GM12878 (cell line): ENCODE results near the gene DLX6. TPM values are rescaled to one million over a fixed set of nuclear protein-coding genes. Genes with fewer than 3 reads are reported as not detected.

Experiments
- ATAC-seq: fragments of 200-7000 bp; cut with Tn5 transposase; 3 replicates; pipeline ENCODE4 v1.9.1; 2020; ENCODE audit warnings: mild to moderate bottlenecking, moderate library complexity
- BruUV-seq: library from RNA; stranded (reverse); fragments of 400-500 nt; replicated peaks from 2 replicates; lab custom pipeline; 2021; lab: Mats Ljungman, UMichigan
- CTCF ChIA-PET: fragments of 300-600 bp; sonication (Branson Sonifier 250); formaldehyde crosslinking; extraction: SDS; loops from one replicate; lab custom pipeline; 2021; ENCODE audit warnings: inconsistent platforms; lab: Yijun Ruan, JAX
- POLR2A ChIA-PET: fragments of 350-600 bp; formaldehyde crosslinking; extraction: SDS; loops from one replicate; lab custom pipeline; 2021; ENCODE audit warnings: inconsistent platforms; lab: Charles Lee
- RAD21 ChIA-PET: fragments of 300-600 bp; sonication (Branson Sonifier 250); formaldehyde crosslinking; loops from one replicate; lab custom pipeline; 2023; ENCODE audit warnings: antibody characterized with exemption; ENCODE audit not compliant: unreplicated experiment; lab: Charles Lee
- SMC1A ChIA-PET: fragments of 300-600 bp; sonication (Branson Sonifier 250); formaldehyde crosslinking; loops from one replicate; lab custom pipeline; 2023; ENCODE audit not compliant: unreplicated experiment, uncharacterized antibody; lab: Charles Lee
- DNase-seq: peaks from one replicate; pipeline ENCODE4 v3.0.0-alpha.2; 2011; ENCODE audit warnings: low read depth, low spot score
- FAIRE-seq: peaks from 3 replicates; lab custom pipeline; 2011; peaks lifted over from hg19 to GRCh38; lab: Jason Lieb, UNC
- H2AFZ ChIP-seq: 2 replicates; pipeline ENCODE4 v1.6.0; 2011; ENCODE audit warnings: low read depth, low read length, control low read depth; ENCODE audit not compliant: control insufficient read depth
- H3K27ac ChIP-seq: 2 replicates; pipeline ENCODE4 v1.5.1; 2011; ENCODE audit warnings: control low read depth; ENCODE audit not compliant: control insufficient read depth, insufficient read depth
- H3K27me3 ChIP-seq, 2 experiments: replicated peaks in 1 of 2; 2 replicates each; pipeline versions ENCODE4 v1.6.0 to v1.6.1; 2011; ENCODE audit warnings: low read length in 1 of 2; ENCODE audit not compliant: control insufficient read depth in 2 of 2, insufficient read depth in 2 of 2
- H3K36me3 ChIP-seq, 2 experiments: 2 replicates each; pipeline ENCODE4 v1.5.1; 2011; ENCODE audit warnings: low read length in 1 of 2; ENCODE audit not compliant: control insufficient read depth in 2 of 2, insufficient read depth in 2 of 2
- H3K4me1 ChIP-seq: 2 replicates; pipeline ENCODE4 v1.6.1; 2011; ENCODE audit warnings: mild to moderate bottlenecking, low read length, moderate library complexity, mixed read lengths; ENCODE audit not compliant: control insufficient read depth, insufficient read depth
- H3K4me2 ChIP-seq: 2 replicates; pipeline ENCODE4 v1.6.0; 2011; ENCODE audit warnings: control low read depth; ENCODE audit not compliant: control insufficient read depth, insufficient read depth
- H3K4me3 ChIP-seq: fragments of 200-600 bp; sonication (generic); 2 replicates; pipeline ENCODE4 v1.5.1; 2016
- H3K79me2 ChIP-seq: 2 replicates; pipeline ENCODE4 v1.6.0; 2011; ENCODE audit warnings: low read length; ENCODE audit not compliant: control insufficient read depth, insufficient read depth
- H3K9ac ChIP-seq: 2 replicates; pipeline ENCODE4 v1.8.0; 2011; ENCODE audit warnings: low read length, control low read depth, mixed read lengths; ENCODE audit not compliant: control insufficient read depth, insufficient read depth
- H3K9me3 ChIP-seq: replicated peaks from 3 replicates; pipeline ENCODE4 v1.5.1; 2011; ENCODE audit warnings: mild to moderate bottlenecking, low read length; ENCODE audit not compliant: control insufficient read depth, insufficient read depth
- H4K20me1 ChIP-seq: 2 replicates; pipeline ENCODE4 v1.6.0; 2011; ENCODE audit not compliant: control insufficient read depth, insufficient read depth
- CHD1 ChIP-seq: IDR thresholded peaks from 2 replicates; pipeline ENCODE4 v1.6.1; 2012; ENCODE audit warnings: low read depth, low read length, improper control_type of control experiment
- IKZF1 ChIP-seq: fragments of 450-650 bp; conservative IDR thresholded peaks from 2 replicates; pipeline ENCODE4 v1.6.1; 2017; ENCODE audit warnings: antibody characterized with exemption, mild to moderate bottlenecking
- NRF1 ChIP-seq: conservative IDR thresholded peaks from 2 replicates; pipeline ENCODE4 v1.6.1; 2011; ENCODE audit warnings: mild to moderate bottlenecking, low read depth, low read length, improper control_type of control experiment
- RUNX3 ChIP-seq: IDR thresholded peaks from 2 replicates; pipeline ENCODE4 v1.6.1; 2012; ENCODE audit warnings: low read length, inconsistent platforms
- SREBF2 ChIP-seq: IDR thresholded peaks from 2 replicates; pipeline ENCODE4 v1.6.1; 2012; ENCODE audit warnings: mild to moderate bottlenecking, low read length
- SUZ12 ChIP-seq: fragments of 200-600 bp; sonication (generic); IDR thresholded peaks from one replicate; pipeline ENCODE4 v1.6.1; 2018; ENCODE audit warnings: antibody characterized with exemption, mild to moderate bottlenecking; ENCODE audit not compliant: unreplicated experiment
- WRNIP1 ChIP-seq: IDR thresholded peaks from 2 replicates; pipeline ENCODE4 v1.6.1; 2011; ENCODE audit warnings: low read depth, low read length, improper control_type of control experiment, borderline replicate concordance
- WGBS: methylation state at CpG from one replicate; pipeline ENCODE4 v1.1.6; 2016; ENCODE audit warnings: low lambda C conversion rate; ENCODE audit not compliant: insufficient replicate concordance, insufficient coverage; ENCODE audit errors: missing lambda C conversion rate; 5-methylcytosine and 5-hydroxymethylcytosine counted together
- in situ Hi-C: fragments of 300-500 bp; cut with MboI; formaldehyde crosslinking; loops from 9 replicates; pipeline ENCODE4 v1.14.3; 2018; ENCODE audit warnings: mixed read lengths
- intact Hi-C: fragments of 100-400 bp; cut with micrococcal nuclease; formaldehyde crosslinking; loops from one replicate; pipeline ENCODE4 v1.14.2; 2022; ENCODE audit not compliant: unreplicated experiment
- polyA plus RNA-seq, 11 experiments: library from polyadenylated mRNA; depleted of rRNA in 4 of 11; unstranded in 6 of 11; stranded (reverse) in 5 of 11; fragments of >200 nt; fragmentation: Nextera tagmentation in 4 of 11; fragmentation: Illumina TruSeq in 1 of 11; extraction: Ambion mirVana in 4 of 11; extraction: Trizol in 1 of 11; gene quantifications; 1 replicate in 1 of 11; 2 replicates in 10 of 11; pipeline versions ENCODE4 v1.2.1 to v1.2.3, GENCODE V29; 2011 to 2016; ENCODE audit warnings: inconsistent platforms in 2 of 11, missing spikeins in 2 of 11, low read depth in 1 of 11
- total RNA-seq, 4 experiments: library from RNA; depleted of rRNA in 3 of 4; stranded (reverse); fragments of >200 nt in 3 of 4; fragmentation: Illumina TruSeq in 1 of 4; extraction: Trizol in 1 of 4; gene quantifications; 2 replicates each; pipeline versions ENCODE4 v1.2.1 to v1.2.3, GENCODE V29; 2013 to 2021
- TF ChIP-seq, protein P1 (sequence below): IDR thresholded peaks from 2 replicates; pipeline ENCODE4 v1.6.1; 2012; ENCODE audit warnings: improper control_type of control experiment, low read depth, low read length; ENCODE audit not compliant: insufficient replicate concordance

The DLX6 gene
- total and polyA plus RNA-seq, 10 of the 15 experiments (the other 5 are each of a cell fraction or from before 2014, with no cell fraction given) = not detected

DNA sequence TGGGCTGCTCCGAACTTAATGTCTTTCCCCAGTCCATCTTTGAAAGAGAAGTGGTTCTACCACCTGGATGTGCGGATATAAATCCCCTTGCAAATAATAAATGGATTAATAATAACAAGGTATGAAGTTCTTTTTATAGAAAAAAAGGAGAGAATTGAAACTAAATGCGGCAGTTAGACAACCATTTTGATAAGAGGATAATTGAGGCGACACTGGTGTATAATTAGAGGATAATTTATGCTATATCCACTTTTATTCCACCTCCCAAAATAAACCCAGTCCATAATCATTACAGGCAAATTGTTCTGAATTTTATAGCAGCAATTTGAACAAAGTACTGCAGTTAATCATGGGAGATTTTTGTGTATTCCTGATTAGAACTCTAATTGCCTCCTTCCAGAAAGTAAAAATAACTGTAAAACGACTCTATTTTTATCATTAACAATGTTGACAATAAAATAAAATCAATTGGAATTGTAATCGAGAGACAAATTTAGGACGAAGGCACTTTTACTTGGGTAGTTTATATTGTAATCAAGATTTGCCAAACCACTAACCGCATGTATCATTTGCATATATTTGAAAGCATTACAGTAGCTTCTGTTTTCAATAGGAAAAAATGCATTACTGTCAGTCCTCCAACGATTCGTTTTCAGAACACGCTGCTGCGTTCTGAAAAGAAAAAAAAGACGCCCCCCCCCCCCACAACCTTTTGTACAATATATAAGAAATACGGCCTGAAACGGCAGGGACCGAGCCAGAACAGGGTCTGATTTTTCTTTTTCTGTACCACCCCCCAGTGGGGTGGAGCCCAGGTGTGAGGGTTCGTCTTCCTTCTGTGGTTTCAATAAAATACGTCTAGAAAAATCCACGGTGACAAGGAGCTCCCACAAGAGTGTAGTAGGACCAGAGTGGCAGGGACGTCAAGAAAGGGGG, 838 bp upstream of the DLX6 start:
- Histone ChIP-seq H3K4me1 (no peaks in the 10 kb centered on the region), H3K36me3 (no peaks in the 10 kb centered on the region), H3K27me3 (peaks cover 8 to 22% of the 10 kb centered on the region in 2 experiments), H2AFZ (no peak overlapping the region), H3K4me2 (no peak overlapping the region), H3K4me3 (no peak overlapping the region), H3K9me3 (peaks cover 2% of the 10 kb centered on the region; the same call in 2 of the 3 replicates), H3K79me2 (no peaks in the 10 kb centered on the region), H4K20me1 (no peaks in the 10 kb centered on the region), H3K27ac (no peak overlapping the region), H3K9ac (no peak overlapping the region)
- DNase-seq = no peak
- CTCF ChIA-PET = interaction anchor here (0.6 kb wide), 2 partner anchors 14 to 93 kb away, joined by 3 to 4 read pairs; no protein-coding TSS in a partner anchor
- POLR2A ChIA-PET = no interaction called here
- intact Hi-C loops = no loop called here
- RAD21 ChIA-PET = interaction anchor here (0.6 kb wide), 1 partner anchor 680 kb away, joined by 5 read pairs; no protein-coding TSS in a partner anchor
- FAIRE-seq = no peak
- TF ChIP-seq RUNX3 = no peak
- TF ChIP-seq SUZ12 = peak; percentile 22
- BruUV-seq = no TSS peak
- WGBS = 23% methylated on average over 18 of the region's 20 CpGs
- no peak for ATAC-seq
- SMC1A ChIA-PET = no interaction called here
- in situ Hi-C loops = no loop called here

DNA sequence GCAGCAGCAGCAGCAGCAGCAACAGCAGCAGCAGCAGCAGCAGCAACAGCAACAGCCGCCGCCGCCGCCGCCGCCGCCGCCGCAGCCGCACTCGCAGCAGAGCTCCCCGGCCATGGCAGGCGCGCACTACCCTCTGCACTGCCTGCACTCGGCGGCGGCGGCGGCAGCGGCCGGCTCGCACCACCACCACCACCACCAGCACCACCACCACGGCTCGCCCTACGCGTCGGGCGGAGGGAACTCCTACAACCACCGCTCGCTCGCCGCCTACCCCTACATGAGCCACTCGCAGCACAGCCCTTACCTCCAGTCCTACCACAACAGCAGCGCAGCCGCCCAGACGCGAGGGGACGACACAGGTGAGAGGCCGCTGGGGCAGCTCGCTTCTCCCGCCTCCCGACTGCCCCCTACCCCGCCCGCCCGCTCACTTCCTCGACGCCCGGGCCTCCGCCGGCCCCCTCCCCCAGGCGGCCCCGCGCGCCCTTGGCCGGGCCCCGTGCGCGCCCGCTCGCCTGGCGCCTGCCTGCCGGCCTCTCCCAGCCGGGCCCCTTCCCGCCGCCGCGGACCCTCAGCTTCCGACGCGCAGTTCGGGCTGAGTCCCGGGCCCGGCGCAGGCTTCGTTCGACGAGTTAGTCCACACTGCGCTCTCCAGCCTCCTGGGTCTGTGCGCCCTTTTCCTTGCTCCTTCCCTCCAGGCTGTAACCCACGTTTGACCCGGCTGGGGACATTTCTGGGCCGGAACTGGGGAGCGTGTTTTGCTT, 882 bp downstream of the DLX6 start:
- Histone ChIP-seq H3K4me1 (no peaks in the 10 kb centered on the region), H3K4me3 (no peak overlapping the region; the same call in 1 of the 2 replicates), H3K9me3 (peaks cover 2% of the 10 kb centered on the region; the same call in 2 of the 3 replicates), H3K27me3 (peaks cover 9 to 18% of the 10 kb centered on the region in 2 experiments), H3K27ac (no peak overlapping the region), H3K79me2 (no peaks in the 10 kb centered on the region), H3K4me2 (no peak overlapping the region), H4K20me1 (no peaks in the 10 kb centered on the region), H3K36me3 (no peaks in the 10 kb centered on the region), H2AFZ (no peak overlapping the region), H3K9ac (no peak overlapping the region)
- DNase-seq = no peak
- WGBS = 32% methylated on average over 56 of the region's 83 CpGs
- CTCF ChIA-PET = no interaction called here
- no TSS peak for BruUV-seq
- ATAC-seq = peak; percentile 48
- in situ Hi-C loops = no loop called here
- no peak for FAIRE-seq
- SMC1A ChIA-PET = no interaction called here
- intact Hi-C loops = no loop called here
- RAD21 ChIA-PET = interaction anchor here (0.6 kb wide), 1 partner anchor 824 kb away, joined by 3 read pairs; no protein-coding TSS in a partner anchor
- POLR2A ChIA-PET = no interaction called here
- TF ChIP-seq CHD1 (no peak), SREBF2 (no peak), IKZF1 (no peak), WRNIP1 (no peak), NRF1 (no peak)
- TF ChIP-seq, protein P1, sequence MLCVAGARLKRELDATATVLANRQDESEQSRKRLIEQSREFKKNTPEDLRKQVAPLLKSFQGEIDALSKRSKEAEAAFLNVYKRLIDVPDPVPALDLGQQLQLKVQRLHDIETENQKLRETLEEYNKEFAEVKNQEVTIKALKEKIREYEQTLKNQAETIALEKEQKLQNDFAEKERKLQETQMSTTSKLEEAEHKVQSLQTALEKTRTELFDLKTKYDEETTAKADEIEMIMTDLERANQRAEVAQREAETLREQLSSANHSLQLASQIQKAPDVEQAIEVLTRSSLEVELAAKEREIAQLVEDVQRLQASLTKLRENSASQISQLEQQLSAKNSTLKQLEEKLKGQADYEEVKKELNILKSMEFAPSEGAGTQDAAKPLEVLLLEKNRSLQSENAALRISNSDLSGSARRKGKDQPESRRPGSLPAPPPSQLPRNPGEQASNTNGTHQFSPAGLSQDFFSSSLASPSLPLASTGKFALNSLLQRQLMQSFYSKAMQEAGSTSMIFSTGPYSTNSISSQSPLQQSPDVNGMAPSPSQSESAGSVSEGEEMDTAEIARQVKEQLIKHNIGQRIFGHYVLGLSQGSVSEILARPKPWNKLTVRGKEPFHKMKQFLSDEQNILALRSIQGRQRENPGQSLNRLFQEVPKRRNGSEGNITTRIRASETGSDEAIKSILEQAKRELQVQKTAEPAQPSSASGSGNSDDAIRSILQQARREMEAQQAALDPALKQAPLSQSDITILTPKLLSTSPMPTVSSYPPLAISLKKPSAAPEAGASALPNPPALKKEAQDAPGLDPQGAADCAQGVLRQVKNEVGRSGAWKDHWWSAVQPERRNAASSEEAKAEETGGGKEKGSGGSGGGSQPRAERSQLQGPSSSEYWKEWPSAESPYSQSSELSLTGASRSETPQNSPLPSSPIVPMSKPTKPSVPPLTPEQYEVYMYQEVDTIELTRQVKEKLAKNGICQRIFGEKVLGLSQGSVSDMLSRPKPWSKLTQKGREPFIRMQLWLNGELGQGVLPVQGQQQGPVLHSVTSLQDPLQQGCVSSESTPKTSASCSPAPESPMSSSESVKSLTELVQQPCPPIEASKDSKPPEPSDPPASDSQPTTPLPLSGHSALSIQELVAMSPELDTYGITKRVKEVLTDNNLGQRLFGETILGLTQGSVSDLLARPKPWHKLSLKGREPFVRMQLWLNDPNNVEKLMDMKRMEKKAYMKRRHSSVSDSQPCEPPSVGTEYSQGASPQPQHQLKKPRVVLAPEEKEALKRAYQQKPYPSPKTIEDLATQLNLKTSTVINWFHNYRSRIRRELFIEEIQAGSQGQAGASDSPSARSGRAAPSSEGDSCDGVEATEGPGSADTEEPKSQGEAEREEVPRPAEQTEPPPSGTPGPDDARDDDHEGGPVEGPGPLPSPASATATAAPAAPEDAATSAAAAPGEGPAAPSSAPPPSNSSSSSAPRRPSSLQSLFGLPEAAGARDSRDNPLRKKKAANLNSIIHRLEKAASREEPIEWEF = no peak
